Activated CD4-positive, CD25-positive, alpha-beta regulatory T cell treated with anti-CD3 and anti-CD28 coated beads, Interleukin-2, amount 50 U/mL, for 16 hours (primary cell): ENCODE results near the gene ANKEF1.
"Not testable (repeated sequence)": the region's sequence is repeated elsewhere in the genome, so short reads cannot be mapped to it uniquely, and the experiment has no call there.

Experiments used
- DNase-seq: peaks from one replicate; pipeline ENCODE4 v3.0.0-alpha.2; 2020; ENCODE audit warnings: low read depth, low spot score

The ANKEF1 gene

DNA sequence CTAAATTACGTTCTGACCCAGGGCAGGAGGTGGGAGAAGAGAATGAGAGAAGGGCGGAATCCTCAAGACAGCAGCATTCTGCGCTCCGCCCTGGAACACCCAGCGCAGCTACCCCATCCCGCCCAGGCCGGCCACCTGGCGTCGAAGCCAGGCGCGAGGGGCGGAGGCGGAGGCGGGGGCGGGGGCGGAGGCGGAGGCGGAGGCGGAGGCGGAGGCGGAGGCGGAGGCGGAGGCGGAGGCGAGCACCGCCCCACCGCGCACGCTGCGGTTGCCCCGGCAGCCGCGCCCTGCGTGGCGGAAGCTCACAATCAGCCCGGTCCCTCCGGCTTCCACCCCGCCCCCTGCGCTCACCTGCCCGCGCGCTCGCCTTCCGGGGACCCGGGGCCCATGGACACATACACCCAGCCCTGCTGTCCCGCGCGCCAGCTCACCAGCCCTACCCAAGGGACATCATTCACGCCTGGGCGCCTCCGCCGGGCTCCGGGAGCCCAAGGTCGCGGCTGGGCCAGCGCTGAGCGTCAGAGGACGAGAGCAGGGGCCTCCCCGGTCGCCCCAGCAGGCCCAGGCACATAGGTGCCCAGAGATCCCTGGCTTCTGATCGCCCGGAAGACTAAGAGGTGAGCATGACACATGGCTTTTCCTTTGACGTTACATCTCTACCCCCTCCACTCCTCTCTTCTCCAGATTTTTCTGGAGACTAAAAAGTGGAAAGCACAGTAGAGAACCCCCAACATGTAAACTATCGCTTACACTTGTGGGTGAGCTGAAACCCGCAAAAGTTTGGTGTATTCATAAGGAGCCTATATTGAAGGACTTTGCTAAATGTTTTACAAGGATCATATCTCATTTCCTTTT, at the start of gene ANKEF1:
Gene ANKEF1 (plus strand): TSS at position 271 of the 855 bp plus-strand sequence. CDS start 3,315 bp downstream, outside the sequence.
- DNase-seq, result peak; percentile 53

DNA sequence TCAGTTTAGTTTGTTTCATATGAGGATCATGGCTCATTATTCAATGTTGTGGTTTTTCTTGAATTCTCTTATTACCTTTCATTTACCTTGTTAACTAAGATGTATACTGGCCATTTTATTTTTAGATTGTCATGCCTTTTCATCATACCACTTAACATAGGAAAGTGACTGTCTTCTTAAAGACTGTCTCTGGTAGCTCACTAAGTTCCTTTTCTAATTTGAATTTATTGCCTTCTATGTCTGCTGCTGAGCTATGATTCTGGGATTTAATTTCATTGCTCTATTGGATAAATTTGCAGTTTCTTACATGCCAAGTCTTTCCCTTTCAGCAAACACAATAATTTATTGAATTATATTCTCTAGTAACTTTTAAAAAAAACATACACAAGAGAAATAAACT, 49.5 kb upstream of the ANKEF1 start:
- DNase-seq, result no peak

DNA sequence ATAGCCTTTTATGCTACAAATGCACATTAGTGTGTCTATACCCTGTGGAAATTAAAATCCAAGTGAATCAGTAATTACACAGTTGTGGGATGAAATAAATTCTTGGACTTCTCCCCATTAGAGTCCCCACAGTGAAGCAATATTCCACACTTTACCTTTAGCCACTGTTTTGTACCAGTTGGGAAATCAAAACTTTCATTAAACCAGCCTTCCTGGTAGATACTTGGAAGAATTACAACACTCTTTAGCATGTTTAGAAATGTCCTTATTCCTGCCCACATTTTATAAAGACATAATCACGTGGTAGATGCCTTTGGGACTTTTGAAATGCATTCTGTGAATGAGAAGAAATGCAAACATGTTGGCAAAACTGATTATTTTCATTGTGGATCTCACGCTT, 49.0 kb upstream of the ANKEF1 start:
- DNase-seq, result no peak

DNA sequence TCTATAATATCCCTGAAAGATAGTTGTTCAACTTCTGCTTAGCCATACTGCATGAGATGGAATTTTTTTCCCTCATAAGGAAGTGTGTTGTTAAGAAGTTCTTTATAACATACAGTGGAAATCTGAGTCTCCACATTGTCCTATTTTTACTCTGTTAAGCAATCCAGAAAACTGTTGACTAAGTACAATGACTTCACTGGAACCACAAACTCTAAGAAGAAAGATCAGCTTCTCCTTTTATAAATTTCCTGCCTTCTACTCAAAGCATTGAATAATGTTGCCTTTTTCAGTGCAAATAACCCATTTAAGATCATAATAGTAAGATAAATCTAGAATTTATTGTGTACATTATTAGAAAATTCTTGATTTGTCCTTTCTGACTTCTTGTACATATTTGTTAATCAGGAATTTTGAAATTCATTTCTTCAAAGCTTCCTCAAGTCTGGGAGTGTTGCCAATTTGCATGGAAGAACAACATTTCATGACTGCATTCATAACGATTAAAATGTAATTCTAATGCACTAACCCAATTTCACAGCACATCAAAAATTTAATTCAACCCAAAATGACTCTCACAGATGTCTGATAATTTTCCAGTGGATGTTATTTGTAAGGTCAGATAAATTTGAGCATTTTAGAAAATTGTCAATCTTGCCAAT, 45.6 kb upstream of the ANKEF1 start:
- DNase-seq, result no peak

DNA sequence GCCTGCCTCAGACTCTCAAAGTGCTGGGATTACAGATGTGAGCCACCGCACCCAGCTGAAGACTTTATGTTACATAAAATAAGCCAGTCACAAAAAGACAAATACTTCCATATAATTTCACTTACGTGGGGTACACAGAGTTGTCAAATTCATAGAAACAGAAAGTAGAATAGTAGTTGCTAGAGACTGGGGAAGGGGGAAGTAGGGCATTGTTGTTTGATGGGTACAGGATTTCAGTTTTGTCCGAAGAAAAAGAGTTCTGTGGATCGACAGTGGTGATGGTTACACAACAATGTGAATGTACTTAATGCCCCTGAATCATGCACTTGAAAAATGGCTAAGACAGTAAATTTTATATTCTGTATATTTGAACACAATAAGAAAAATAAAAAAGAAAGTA, 41.6 kb upstream of the ANKEF1 start:
- no peak for DNase-seq

DNA sequence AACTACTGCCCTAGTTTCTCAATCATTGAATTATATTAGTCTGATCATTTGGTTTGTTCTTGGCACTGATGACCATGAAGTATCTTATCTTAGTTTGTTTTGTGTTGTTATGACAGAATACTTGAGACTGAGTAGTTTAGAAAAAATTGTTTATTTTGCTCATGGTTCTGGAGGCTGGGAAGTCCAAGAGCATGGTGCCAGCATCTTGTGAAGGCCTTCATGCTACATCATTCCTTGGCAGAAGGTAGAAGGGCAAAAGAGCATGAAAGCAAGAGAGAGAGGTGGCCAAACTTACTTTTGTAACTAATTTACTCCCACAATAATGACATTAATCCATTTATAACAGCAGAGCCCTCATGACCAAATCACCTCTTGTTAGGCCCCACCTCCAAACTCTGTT, 40.1 kb upstream of the ANKEF1 start:
- DNase-seq, result no peak

DNA sequence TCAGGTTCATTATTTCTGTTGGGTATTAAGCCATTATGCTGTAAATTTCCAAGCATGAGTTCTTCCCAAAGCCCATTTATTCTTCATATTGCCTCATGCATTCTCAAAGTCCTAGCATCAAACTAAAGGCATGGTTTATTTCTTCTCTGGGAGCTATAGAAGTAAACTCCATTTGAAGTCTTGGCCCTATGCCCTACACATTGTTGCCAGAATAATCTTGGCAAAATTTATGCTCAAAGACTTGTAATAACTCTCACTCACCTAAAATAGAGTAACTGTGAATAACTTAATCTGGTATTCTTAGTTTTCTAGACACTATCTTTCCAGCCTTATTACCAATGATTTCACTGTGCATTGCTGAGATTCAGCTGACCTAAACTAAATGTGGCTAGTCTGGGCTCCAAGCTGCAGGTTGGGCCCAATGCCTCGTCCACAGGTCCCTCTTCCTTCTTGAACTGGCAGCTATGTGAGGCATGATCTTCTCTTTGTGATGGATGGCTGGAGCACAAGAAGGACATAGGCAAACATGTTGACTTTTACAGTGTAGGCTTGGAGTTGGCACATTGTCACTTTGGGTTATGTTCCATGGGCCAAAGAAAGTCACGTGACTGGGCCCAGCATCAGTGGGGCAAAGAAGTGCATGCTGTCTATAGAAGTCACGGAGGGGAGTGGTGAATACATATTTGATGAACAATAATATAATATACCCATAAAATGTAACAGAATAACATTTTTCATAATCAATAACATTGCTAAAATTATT, 39.1 kb upstream of the ANKEF1 start:
- no peak for DNase-seq

DNA sequence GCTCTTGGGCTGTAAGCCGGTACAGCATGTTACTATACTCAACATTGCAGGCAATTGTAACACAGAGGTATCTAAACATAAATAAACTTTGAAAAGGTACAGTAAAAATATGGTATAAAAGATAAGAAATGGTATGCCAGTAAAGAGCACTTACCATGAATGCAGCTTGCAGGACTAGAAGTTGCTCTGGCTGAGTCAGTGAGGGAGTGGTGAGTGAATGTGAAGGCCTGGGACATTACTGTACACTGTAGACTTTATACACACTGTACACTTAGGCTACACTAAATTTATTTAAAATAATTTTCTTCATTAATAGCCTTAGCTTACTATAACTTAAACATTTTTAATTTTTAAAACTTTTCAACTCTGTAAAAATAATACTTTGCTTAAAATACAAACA, 37.8 kb upstream of the ANKEF1 start:
- no peak for DNase-seq

DNA sequence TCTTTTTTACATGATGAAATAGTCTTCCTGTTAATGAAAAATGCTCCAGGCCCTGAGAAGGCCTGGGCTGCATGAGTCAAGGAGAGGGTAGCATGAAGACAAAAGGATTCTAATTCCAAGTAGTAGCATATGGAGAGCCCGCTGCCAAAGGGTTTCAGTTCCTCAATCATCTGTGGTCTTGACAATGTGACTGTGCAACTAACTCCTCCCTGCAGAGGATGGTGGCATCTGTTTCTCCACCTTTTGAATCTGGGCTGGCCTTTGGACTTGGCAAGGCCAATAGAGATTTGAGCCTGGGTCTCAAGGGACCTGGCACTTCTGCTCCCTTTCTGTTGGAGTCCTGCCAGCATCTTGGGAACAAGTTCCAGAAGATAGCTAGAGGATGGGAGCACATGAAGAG, 35.1 kb upstream of the ANKEF1 start:
- DNase-seq, result no peak

DNA sequence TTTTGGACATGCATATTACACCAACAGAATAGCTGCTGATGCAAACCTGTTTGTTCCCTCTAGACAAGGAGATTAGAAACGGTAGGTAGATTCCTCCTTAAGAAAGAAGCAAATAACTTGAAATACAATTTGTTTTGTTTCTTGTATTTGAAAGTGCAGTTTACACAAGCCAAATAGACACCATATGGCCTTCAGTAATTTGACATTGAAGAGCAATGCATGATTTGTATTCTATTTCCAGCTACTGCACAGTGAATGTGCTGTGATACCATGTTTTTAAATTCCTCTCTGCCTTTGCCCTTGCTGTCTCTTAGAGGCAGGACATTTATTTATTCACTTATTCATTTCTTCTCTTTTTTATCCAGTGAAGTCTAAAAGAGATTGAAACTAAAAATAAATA, 31.9 kb upstream of the ANKEF1 start:
- DNase-seq, result no peak

DNA sequence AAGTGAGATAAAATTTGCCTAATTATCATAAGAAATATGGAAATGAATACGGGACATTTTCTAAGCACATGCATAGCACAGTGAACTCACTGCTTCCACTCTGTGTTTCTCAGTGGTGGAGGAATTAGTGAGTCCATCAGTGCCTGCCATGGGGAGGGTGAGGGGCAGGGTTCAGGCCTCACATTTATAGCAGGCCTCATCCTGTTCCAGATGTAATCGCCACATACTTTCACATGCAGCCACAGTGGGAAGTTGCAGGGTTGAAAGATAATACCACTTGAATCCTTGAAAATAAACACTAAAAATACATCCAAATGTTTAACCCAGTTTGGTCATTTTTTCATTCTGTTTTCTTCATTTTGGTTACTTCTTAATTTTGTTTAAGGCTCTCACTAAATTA, 29.9 kb upstream of the ANKEF1 start:
- no peak for DNase-seq

DNA sequence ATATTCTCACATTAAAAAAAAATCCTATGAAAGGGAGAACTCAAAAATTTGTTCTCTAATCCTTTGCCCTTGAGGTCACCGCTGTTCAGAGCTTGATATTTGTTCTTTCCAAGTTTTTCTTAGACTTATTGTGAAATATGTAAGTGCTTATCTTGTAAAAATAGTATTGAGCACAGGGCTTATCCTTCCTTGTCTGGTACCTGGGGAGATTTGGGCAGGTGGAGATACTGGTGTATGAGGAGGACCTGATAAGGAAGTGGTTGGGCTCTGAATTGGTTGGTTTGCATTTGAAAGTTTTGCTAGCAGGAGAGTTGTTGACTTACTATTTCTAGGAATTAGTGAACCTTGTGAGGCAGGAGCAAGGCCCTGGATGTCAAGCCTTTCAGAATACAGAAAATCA, 28.9 kb upstream of the ANKEF1 start:
- DNase-seq, result no peak

DNA sequence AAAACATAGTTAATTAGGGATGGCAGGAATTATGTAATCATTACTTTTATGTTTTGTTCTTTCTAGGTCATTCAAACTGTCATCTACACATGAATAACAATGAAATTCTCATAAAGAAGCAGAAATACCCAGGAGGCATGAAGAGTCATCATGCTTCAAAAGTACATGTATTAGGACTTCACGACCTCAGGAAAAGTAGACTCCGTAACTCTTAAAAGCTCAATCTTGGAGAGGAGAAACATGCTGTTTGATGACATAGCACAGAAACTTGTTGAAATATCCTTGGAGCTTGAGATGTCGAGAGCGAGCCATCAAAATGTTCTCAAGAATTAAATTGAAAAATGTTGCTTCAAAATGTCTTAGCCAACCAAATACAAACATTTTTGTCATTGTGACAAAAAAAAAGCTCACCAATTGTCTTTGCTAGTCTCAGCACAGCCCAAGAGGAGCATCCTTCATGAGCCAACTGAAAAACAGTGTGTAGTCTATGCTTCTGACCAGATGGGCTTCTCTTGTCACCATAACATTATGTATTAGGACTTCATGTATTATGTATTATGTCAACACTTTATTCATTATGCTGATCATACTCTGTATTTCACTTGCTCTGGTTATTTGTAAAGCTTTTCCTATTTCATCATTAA, 28.2 kb upstream of the ANKEF1 start:
- DNase-seq, result no peak

DNA sequence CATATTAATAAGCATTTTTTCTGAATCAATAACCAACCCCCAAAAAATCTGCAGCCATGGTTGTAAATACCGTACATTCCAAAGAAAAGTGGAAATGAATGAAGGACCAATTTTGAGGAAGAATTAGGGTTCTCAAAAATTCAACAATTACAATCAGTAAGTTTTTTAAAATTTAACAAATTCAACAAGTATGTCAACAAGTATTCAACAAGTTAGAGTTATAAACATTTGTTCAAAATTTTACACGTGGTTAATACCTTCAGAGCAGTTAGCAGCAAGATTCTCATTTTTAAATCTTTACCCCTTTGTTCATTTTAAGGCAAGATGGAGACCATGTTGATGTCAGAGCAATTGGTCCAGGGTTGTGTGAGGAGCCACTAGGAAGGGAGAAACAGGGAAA, 27.6 kb upstream of the ANKEF1 start:
- DNase-seq, result no peak

DNA sequence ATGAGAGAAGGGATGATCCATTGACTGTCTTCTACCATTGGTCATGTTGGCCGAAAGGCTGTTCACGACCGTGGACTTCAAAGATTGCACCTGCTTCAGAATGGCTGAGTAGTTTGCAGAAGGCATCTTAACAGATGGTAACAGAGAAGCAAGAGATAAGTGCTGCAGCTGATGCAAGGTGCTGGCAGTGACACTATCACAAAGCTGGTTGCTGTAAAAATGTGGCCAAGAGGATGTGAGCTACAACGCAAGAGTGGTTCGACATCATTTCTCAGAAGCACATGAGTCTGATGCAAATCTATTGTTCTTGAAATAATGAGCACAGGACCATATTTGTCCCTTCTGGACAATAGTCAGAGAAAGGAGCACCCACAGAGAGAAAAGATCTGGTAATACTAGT, 27.0 kb upstream of the ANKEF1 start:
- DNase-seq, result no peak

DNA sequence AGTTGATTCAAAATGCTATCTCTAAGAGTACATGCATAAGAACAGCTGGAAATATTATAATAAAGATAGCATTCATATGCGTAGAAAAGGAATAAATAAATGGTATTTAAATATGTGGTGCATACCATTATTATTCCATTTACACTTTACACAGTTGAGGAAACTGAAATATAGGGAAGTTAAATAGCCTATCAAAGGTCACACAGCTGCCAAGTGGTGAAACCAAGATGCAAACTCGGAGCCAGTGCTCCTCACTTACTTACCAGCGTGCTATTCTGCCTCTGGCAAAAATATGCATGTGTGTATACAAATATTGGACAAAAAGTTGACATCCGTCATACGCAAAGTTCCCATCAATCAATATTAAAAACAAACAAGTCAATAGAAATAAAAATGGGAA, 22.3 kb upstream of the ANKEF1 start:
- DNase-seq, result no peak

DNA sequence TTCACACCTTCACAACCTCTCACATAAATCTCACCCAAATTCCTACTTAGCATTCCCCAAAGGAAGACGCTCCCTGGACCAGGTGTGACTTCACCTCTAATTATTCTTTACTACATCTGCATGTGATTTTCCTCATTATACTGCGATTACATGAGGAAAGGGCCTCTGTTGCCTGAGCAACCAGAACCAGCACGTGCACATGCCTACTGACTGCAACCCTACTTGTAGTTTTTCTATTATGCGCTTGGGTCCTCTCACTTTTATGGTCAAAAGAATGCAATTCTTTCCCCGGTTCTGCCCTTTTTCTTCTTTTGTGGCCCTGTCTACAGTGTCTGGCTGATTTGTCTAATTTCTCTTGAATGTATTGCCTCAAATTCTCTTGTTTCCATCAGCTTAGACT, 20.4 kb upstream of the ANKEF1 start:
- DNase-seq, result no peak

DNA sequence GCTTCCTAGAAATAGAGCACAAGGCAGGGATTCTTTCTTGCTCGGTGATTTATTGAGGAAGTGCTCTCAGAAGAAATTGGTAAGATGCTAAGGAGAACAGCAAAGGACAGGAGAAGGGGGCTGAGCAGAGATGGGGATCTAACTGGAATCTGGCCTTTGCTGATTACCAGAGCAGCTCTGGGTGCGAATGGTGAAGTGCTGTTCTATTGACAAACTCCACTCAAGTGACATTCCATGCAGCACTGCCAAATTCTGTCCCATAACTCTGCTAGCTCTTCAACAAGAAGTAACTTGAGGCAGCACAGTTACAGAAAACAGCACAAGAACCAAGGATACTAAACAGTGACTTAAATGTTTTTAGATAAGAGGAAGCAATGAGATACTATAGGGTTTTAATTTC, 13.8 kb upstream of the ANKEF1 start:
- no peak for DNase-seq

DNA sequence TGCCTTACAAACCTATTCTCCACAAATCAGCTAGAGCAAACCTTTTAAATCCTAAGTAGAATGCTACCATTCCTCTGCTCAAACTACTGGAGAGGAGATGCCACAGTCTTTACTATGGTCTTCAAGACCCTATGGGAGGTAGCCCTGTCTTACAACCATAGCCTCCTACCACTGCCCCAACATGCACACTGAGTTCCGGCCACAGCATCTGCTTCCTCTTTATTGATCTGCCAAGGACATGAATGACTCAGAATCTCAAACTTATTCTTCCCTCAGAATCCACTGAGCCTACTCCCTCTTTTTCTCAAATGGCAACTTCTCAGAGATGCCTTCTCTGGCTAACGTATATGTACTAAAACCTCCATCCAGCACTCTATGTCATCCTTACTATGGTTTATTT, 12.2 kb upstream of the ANKEF1 start:
- DNase-seq, result no peak

DNA sequence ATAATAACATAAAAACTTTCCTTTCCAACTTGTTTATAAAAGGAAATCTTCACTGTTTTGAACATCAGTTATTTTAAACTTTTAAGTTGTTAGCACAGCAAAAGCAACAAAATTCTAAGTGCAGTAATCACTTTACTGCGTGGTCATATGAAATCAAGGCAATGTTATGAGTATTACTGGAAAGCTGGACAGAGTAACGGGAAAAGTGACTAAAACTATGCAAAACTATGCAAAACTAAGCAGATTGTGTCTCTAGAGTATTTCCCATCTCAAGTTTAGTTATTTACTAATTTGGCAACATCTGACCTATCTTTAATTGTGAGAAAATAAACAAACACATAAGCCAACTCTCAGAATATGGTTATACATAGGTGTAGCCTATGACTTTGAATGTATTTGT, 10.9 kb upstream of the ANKEF1 start:
- no peak for DNase-seq

DNA sequence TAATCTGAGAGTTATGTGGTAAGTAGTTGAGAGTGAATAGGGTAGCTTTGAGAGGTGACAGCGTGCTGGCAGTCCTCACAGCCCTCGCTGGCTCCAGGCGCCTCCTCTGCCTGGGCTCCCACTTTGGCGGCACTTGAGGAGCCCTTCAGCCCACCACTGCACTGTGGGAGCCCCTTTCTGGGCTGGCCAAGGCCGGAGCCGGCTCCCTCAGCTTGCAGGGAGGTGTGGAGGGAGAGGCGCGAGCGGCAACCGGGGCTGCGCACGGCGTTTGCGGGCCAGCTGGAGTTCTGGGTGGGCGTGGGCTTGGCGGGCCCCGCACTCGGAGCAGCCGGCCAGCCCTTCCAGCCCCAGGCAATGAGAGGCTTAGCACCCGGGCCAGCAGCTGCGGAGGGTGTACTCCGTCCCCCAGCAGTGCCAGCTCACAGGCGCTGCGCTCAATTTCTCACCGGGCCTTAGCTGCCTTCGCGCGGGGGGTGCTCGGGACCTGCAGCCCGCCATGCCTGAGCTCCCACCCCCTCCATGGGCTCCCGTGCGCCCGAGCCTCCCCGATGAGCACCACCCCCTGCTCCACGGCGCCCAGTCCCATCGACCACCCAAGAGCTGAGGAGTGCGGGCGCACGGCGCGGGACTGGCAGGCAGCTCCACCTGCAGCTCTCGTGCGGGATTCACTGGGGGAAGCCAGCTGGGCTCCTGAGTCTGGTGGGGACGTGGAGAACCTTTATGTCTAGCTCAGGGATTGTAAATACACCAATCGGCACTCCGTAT, 3.2 kb upstream of the ANKEF1 start:
- DNase-seq, result not testable (repeated sequence)
